ENCODE measurements around the gene GALNT2. TPM values are rescaled to one million over a fixed set of nuclear protein-coding genes. Genes with fewer than 3 reads are reported as not detected.

Gene GALNT2
- total and polyA plus RNA-seq, 2 of the 13 experiments (the other 11 are each of a cell fraction or from before 2014, with no cell fraction given), result 39.3 to 39.6 TPM

DNA sequence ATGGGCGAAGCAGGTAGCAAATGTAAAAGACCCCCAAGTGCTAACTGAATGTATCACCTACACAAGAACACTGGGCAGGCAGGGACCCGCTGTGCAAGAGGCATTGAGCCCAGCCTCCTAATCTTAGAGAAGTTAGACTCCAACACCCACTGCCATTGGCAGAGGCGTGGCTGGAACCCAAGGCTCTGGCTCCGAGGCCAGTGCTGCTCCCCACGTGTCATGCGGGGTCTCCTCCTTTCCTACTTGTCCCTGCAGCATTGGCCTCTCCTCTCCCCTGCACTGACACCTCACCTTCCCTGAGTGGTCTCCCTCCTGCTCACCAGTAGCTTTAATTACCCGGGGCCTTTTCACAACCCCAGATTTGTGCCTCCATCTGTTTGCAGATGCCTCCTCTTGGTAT, 107.0 kb downstream of the GALNT2 start (continued):
- no peak for TF ChIP-seq CENPBD1 (CRISPR knock-in tag; IDR thresholded peaks at IDR 0.05; ENCODE audit: borderline replicate concordance, low read depth)

GRCh38 chr1:230174471-230175162, 107.6 kb downstream of the GALNT2 start:
- DNase-seq (ENCODE audit: low spot score) (no peak), FAIRE-seq (no peak), ATAC-seq (no peak)
- peaks cover 0 to 9% of the 10 kb centered on the region in 2 experiments; a peak in 3 of 5 replicates for H3K36me3 ChIP-seq (replicated peaks in 1 of 2; ENCODE audit: control insufficient read depth in 1 of 2, insufficient read depth in 2 of 2, low read length in 2 of 2)
- peaks cover 3% of the 10 kb centered on the region for H4K20me1 ChIP-seq (ENCODE audit: insufficient read depth, low read length)
- ChIA-PET CTCF (ENCODE audit: low intra/inter-chr PET ratio, low total read pairs) (no interaction called here), POLR2A (interaction anchor here (1.0 kb wide), 1 partner anchor 11 kb away, joined by 3 read pairs; no protein-coding TSS in a partner anchor)
- H3K27ac ChIP-seq (ENCODE audit: extremely low read length, insufficient read depth, low read length), result no peak overlapping the region
- no peaks in the 10 kb centered on the region; a peak in 1 of 5 replicates for H3K27me3 ChIP-seq (ENCODE audit: control insufficient read depth in 1 of 2, insufficient read depth in 2 of 2, low read length in 2 of 2)
- no peak overlapping the region for H3K4me2 ChIP-seq (ENCODE audit: low read depth, low read length)
- H3K4me3 ChIP-seq (replicated peaks in 1 of 3; ENCODE audit: insufficient read depth in 1 of 3, low read depth in 2 of 3, low read length in 3 of 3), result no peak overlapping the region
- BruUV-seq (replicated peaks), result no TSS peak
- H3K9ac ChIP-seq (ENCODE audit: insufficient read depth, low read depth, low read length), result no peak overlapping the region
- H3K79me2 ChIP-seq (ENCODE audit: insufficient read depth, low read length), result no peaks in the 10 kb centered on the region
- H2AFZ ChIP-seq (ENCODE audit: low read length), result no peak overlapping the region
- intact Hi-C loops (cut with micrococcal nuclease; ENCODE audit: unreplicated experiment) (no loop called here), in situ Hi-C loops (cut with HindIII; ENCODE audit: extremely low pct_ligation_motif_present, low pct_unique_long_range_greater_than_20kb) (no loop called here)
- WGBS (ENCODE audit: low lambda C conversion rate), result 87% methylated on average over 15 of the region's 15 CpGs
- TF ChIP-seq FLYWCH1 (CRISPR knock-in tag; IDR thresholded peaks at IDR 0.05) (no peak), RFX3 (CRISPR knock-in tag; IDR thresholded peaks at IDR 0.05) (no peak), ONECUT2 (CRISPR knock-in tag; IDR thresholded peaks at IDR 0.05) (no peak), ESRRA (CRISPR knock-in tag; IDR thresholded peaks at IDR 0.05; ENCODE audit: low read depth) (no peak), ZNF800 (CRISPR knock-in tag; IDR thresholded peaks at IDR 0.05) (no peak), TMF1 (CRISPR knock-in tag; IDR thresholded peaks at IDR 0.05; ENCODE audit: low read depth) (no peak), ZNF616 (CRISPR knock-in tag; IDR thresholded peaks at IDR 0.05; ENCODE audit: low read depth) (no peak), MIXL1 (CRISPR knock-in tag; IDR thresholded peaks at IDR 0.05) (no peak), HMGA1 (CRISPR knock-in tag; conservative IDR thresholded peaks at IDR 0.05) (no peak)
- no peaks in the 10 kb centered on the region for H3K9me3 ChIP-seq (ENCODE audit: low read length)
- H3K4me1 ChIP-seq (ENCODE audit: insufficient read depth, low read length), result no peaks in the 10 kb centered on the region

All from HepG2 (cell line).